Astrocyte of the hippocampus (primary cell): ENCODE data around the gene NMRK2.
"Not testable (repeated sequence)": the region's sequence is repeated elsewhere in the genome, so short reads cannot be mapped to it uniquely, and the experiment has no call there.

Source experiments
- DNase-seq: peaks from one replicate; pipeline ENCODE4 v3.0.0; 2011; ENCODE audit warnings: low read depth, low spot score

NMRK2 gene

DNA sequence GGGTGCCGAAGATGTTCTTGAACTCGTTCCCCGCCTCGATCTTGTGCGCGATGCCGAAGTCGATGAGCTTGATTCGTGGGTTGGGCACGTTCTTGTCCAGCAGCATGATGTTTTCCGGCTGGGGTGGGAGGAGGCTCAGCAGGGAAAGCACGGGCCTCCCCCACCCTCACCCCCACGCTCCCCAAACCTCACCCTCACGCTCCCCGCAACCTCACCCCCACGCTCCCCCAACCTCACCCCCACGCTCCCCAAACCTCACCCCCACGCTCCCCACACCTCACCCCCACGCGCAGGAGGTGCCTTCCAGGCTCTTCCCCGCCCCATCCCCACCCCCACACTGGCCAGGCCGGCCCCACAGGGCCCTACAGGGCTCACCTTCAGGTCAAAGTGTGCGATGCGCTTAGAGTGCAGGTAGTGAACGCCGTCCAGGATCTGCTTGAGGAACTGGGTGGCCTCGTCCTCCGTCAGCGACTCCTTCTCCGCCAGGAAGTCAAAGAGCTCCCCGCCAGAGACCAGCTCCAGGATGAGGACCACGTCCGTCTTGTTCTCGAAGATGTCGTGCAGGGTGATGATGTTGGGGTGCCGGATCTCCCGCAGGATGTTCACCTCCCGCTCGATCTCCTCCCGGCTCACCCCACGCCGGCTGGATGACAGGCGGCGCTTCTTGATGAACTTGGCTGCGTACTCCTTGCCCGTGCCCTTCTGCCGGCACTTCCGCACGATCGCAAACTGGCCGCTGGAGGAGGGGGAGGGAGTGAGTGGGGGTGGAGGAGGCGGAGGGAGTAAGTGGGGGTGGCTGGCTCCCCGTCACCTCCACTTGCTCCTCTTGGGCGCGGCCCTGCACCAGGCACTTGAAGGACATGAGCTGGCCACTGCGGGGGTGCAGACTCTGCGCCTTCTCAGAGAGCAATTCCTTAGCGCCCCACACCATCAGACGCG is 31.7 kb downstream of the NMRK2 start:
- DNase-seq = no peak

DNA sequence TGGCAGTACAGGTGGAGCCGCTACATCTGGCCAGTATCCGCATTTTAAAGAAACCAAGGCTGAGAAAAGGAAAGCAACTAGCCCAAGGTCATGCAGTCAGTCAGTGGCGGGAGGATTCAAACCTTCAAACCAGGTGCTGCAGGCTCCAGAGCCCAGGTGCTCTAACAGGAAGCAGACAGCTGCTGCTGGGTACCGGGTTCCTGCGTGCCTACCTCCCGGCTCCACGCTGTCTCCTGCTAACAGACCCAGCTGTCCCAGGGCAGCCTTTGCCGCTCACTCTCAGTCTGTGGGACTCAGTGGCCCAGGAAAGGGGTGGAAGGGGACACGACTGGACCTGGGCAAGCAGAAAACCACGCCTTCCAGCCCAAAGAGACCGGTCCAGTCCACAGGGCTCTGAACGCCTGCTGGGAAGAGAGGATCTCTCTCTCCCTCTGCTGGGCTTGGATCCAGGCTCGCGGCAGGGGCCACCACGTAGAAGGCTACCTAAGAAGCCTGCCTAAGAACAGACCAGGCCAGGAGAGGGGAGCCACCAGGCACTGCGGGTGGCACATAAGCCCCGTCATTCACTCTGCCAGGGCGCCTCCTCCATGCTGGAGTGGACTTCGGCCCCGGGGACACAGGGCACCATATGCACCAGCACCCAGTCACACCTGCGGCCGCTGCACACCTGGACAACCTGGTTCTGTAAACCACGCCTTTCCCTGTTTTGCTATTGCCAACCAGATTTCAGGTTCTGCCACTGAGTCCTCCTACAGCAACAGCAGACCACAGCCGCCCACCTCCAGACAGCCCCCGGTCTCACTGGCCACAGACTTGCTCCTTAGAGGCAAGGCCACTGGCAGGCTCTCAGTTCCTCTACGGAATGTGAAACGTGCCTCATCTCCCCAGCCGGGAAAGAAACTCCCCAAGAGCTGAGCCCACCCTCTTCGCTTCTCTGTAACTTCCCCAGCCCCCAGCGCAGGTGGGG is 33.5 kb downstream of the NMRK2 start:
- no peak for DNase-seq

DNA sequence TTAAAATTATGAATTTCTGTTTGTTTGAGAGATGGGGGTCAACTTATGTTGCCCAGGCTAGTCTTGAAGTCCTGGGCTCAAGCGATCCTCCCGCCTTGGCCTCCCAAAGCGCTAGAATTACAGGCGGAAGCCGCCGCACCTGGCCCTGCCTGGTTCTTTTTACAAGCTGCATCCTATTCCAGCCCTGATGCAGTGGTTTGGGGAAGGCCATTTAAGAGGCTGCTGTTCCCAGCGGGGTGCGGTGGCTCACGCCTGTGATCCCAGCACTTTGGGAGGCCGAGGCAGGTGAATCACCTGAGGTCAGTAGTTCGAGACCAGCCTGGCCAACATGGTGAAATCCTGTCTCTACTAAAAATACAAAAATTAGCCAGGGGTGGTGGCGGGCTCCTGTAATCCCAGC is 35.1 kb downstream of the NMRK2 start:
- DNase-seq = not testable (repeated sequence)

DNA sequence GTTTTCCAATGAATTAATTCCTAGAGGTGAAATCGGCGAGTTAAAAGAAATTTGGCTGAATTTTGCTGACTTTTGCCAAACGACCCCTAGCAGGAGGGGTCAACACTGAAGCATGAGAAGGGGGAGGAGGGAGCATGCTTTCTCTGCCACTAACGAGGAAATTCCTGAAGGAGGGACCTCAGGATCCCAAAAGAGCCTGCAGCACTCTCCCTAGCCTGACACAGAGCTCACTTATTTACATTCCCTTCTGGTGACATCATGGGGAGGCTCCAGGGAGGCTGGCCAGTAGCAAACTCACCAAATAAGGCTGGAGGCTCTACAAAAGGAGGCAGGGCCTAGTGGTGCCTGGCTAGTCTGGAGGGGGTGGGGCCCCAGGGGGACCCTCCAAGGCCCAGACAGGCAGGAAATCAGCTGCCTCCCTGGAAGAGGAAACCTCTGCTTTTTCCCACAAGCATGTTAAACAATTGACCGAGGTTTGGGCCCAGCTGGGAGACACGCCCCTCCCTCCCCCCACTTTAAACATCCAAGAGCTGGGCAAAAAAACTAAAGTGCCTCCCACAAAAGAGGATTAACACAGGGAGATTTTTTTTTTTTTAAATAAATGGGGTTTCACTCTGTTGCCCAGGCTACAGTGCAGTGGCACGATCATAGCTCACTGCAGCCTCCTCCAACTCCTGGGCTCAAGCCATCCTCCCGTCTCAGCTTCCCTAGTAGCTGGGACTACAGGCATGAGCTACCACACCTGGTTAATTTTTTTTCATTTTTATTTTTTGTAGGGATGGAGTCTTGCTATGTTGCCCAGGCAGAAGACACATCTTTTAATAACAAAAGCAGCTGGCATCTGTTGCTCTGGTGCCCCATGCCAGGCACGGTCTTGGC is 35.9 kb downstream of the NMRK2 start:
- peak; percentile 99 for DNase-seq

DNA sequence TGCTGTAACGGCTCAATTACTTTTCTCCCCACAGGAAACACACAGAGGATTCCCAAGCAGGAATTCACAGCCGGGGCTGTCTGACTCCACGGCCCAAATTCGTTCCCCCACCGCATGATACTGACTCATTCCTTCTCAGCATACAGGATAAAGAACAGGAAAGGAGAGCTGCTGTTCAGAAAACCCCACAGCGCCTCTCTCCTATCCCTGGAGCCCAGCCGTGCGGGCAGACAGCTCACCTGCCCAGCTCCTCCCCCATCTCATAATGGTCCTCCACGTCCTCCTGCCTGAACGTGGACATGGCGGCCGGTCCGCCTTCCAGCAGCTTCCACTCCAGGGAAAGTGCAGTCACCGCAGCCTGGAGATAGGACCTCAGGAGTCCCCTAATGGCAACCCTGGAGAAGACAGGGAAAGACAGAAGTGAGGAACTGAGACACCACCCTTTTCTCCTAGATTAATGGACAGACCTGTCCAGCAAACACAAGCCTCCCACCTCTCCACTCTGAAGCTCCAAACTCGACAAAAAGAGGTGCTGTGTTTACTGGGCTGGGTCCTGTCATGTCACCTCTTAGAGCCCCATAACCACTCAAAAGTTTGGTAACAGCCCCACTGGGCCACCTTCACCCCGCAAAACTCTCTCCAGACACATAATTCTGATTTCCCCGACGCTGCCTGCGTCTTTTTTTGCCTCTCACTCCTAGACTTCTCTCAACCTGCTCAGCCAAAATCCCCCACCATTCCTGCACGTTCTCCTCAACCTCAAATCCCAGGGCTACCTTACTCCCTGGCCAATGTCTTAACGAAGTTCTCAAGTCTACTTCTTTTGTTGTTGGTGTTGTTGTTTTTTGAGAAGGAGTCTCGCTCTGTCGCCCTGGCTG is 36.8 kb downstream of the NMRK2 start:
- peak; percentile 90 for DNase-seq

DNA sequence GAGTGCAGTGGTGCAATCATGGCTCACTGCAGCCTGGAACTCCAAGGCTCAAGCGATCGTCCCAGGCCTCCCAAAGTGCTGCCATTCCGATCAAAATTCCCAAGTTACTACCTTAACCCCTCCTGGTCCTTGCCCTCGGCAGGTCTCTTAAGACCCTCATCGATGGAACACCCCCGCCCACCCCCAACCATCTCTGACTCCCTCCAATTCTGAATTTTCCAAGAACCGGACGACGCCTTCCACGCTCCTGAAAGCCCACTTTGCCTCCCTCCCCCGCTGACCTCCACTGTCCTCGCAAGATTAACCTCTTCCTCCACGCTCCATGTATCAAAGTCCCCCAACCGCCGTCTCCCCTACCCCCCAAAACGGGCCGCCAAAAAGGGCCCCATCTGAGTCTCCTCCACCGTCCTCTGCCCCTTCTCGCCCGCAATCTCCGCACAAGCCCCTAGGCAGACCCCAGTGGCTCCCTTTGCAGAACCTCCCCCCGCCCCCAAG is 37.5 kb downstream of the NMRK2 start:
- no peak for DNase-seq

DNA sequence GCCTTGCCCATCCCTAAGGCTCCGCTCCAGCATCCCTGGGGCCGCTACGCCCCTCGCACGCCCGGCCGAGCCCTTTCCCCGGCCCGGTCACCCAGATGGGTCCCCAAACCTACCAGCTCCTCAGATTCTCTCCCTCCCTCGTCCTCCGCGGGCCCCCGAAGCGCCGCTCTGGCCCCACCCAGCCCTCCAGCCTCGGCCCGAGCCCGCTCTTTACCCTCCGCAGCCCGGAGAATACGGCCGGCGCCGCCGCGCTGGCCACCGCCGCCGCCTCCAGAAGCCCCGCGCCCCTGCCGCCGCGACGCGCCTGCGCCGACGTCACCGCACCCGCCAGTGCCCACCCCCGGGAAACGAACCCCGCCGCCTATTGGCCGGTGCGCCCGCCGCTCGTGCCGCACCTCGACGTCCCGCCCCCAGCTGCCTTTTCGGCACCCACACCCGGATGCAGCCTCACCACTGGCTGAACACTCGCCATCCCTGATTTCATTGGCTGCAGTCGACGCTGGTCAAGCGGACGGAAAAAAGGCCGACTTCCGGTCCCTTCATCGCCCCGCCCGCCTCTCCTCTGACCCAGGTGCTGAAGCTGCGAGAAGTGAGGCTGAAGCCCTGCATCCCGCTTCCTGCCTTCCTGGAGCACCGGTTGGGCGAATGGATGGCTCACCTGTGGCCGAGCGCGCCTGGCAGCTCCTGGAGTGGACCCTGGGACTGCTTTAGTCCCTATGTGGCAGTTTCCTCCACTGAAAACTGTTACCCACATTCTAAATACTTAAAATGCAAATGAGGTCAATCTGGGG is 38.1 kb downstream of the NMRK2 start, which contains the start of gene DAPK3:
TSS of gene DAPK3 (minus strand) at position 292 of the 791 bp plus-strand sequence. CDS start 1,364 bp downstream, outside the sequence.
- DNase-seq = peak; percentile 99

DNA sequence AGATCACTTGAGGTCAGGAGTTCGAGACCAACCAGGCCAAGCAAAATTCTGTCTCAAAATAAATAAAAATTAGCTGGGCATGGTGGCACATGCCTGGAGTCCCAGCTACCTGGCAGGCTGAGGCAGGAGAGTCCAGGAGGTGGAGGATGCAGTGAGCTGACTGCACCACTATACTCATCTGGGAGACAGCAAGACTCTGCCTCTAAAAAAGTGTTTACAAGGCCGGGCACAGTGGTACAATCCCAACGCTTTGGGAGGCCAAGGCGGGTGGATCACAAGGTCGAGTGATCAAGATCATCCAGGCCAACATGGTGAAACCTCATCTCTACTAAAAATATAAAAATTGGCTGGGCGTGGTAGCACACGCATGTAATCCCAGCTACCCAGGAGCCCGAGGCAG is 42.3 kb downstream of the NMRK2 start:
- DNase-seq = no peak

DNA sequence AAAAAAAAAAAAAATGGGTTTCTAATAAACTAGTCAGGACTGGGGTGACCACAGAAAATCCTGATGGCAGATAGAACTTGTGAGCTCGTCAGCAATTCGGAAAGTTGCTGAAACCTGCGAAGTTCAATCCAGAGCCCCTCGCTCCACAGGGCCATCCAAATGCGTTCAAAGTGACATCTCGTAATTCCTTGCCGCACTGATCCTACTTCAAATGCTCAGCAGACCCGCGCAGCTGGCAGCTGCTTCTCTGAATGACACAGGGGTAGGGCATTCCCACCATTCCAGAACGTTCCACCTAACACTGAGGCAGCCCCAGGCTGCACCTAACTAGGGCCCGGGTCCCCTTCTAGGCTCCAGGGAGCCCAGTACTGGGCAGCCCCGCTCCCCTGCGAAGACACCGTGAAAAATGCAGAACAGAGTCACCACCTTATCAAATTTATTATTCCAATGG is 42.8 kb downstream of the NMRK2 start:
- no peak for DNase-seq

DNA sequence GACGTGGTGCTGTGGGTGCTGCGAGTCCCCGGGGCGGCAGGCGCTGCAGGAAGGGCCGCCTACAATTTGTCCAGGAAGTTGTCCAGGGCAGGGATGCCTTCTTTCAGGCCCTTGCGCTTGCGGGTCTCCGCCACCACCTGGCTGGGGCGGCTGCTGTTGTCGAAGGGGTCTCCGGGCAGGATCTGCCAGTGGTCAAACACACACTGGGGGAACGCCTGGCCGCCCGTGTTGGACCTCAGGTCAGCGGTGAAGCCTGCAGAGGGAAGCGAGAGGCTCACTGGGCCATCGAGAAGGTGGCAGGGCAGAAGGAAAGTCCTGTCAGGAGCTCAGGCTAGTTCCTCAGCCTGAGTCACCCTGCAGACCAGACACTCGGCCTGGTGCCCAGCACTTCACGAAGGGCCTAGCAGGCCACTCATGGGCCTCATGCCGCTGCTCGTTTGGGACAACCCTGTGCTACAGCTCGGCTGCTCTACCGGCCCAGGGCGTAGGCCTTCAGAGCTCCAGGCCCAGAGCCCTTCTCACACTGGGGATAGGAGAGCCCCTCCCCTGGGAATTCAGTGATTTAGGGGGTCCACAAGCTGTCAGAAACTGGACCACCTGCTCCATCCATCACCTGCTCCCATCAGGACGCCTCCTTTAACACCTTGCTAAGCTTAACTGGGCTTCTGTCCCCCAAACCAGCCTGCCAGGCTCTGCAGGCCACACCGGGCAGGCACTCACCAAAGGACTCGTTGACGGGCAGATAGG is 43.8 kb downstream of the NMRK2 start:
- peak; percentile 85 for DNase-seq

DNA sequence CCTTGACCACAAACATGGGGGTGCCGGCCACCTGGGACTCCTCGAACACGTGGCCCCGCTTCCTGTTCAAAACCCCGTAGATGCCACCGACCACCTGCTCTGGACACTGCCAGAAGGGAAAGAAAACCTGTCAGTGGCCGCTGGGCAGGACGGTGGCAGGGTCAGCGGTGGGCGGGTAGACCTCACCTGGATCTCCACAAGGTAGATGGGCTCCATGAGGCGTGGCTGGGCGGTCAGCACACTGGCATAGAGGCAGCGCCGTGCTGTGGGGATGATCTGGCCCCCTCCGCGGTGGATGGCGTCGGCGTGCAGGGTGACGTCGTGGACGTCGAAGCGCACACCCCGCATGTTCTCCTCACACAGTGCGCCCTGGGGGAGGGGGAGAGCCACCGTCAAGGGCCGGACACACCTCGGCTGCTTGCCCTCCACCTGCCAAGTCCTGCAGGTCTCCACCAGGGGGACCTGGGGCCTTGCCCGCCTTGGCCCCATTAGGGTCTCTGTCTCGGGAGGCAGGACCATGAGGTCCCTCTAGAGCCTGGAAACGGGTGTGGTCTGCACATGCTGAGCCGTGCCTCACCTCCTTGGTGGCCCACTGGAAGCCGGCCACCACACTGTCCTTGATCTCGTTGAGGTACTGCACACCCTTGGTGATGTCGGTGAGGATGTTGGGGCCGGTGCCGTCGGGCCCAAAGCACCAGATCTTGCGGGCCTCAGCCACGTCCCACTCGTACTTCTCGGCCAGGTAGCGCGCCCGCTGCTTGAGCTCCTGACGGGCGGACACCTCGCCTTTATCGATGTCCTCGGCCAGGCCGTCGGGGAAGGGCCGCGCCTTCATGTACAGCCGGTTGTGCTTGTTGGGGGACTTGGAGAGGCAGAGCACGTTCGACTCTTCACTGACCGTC is 44.6 kb downstream of the NMRK2 start:
- DNase-seq = no peak

DNA sequence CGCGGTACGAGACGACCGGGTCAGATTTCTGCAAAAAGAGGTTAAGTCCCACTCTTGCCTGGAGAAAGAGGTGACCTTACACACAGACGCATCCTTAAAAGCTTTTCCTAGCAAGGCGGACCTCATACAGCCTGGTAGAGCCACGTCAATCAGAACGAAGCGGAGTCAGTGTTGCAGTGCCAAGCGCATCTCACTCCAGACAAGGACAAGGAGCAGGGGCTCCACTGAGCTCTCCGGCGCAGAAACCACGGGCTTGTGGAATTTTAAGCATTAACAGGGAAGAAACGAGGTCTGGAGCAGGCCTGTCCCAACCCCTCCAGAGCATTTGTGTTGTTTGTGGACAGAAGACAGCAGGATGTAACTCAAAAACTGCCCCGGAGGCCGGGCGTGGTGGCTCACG is 45.3 kb downstream of the NMRK2 start:
- DNase-seq = no peak

DNA sequence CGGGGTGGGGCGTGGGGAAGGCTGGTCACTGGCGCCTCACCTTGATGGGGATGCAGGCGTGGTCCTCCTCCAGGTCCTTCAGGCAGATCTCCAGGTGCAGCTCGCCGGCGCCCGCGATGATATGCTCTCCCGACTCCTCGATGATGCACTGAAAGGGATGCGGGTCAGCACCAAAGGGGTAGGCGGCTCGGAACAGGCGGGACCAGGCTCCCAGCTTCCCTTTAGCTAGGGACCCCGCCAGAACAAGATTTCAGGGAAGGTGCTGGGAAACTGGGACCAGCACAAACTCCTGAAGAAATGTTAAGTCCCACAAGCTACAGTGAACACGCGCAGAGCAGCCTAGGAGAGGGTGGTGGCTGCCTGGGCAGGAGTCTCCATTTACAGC is 46.4 kb downstream of the NMRK2 start:
- DNase-seq = no peak

DNA sequence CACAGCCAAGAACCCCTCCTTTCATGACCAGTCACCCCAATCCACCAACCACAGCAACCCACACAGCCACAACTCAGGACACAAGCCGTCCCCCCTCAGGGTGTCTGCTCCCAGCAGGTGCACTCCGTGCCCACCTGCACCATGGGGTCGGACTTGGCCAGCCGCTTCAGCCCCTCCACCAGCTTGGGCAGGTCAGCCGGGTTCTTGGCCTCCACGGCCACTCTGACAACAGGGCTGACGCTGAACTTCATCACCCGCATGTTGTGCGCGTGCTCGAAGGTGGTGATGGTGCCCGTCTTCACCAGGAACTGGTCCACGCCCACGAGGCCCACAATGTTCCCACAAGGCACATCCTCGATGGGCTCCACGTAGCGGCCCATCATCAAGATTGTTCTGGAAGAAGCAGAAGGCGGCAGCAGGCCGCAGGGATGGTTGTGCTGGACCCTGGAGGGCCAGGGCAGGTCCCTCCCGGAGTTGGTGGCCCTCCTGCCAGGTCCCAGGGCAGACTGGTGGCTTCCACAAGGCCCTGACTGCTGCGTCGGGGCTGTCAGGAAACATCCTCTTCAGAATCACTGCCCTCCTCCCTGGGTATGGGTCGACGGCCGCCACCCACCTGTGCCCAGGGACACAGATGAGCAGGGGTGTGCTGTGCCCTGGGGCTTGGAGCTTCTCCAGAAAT is 46.9 kb downstream of the NMRK2 start:
- no peak for DNase-seq

DNA sequence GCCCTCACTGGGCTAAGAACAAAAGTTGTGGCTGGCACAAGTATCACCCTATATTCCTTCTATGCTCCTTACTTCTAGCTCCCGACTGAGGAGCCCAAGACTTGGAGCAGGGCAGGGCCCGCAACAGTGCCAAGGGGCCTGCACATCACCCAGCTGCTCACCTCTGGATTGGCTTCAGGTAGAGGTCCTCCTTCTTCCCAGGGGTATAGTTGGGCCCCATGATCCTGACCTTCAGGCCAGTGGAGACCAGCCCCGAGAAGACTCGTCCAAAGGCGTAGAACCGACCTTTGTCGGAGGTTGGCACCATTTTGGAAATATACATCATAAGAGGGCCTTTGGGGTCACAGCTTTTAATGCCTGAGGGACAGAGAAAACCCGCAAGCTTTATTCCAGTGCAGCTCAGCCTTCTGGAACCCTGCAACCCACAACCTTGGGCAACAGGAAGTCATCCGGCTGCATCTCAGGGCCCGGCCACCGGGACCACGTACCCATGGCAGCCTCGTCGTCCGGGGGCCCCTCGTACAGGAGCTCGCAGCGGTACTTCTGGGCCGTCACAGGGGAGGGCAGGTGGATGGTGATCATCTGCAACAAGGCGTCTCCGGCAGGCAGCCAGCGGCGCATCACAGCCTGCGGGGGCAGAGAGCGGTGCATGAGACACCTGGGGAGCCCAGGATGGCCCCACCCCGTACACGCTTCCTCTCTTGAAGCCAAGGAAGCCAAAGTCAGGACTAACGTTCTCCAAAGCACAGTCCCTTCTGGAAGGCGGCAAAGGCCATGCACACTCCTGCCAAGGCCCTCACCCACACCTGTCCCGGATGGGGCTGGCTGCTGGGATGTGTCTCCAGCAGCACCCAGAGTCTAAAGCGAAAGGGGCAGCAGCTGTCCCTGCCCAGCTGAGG is 47.7 kb downstream of the NMRK2 start:
- no peak for DNase-seq

DNA sequence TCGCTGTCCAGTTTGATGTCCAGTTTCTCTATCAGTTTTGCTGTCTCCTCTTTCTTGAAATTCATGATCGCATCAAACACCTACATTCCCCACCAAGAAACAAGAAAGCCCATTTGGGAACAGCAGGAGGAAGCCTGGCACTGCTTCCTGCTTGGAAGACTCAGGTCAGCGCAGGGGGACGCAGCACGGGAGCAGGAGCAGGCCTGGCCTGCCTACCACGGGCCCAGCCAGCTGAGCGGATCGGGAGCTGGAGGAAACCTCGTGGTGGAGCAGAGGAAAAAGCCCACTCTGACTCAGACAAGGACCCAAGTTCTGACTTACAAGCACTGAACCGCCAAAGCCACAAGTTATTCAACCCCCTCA is 48.5 kb downstream of the NMRK2 start:
- DNase-seq = no peak
